OCI-LY3 (cell line): ENCODE data around the gene THRB.
A peak's percentile ranks its signal among the peaks of the same experiment; 100 is the strongest.

ENCODE experiments used
- H2AFZ ChIP-seq: fragments of 200-600, 300-600 bp; shearing (Covaris generic); 2 replicates; pipeline ENCODE4 v1.6.0; 2014; ENCODE audit warnings: antibody characterized with exemption, low read depth, low read length
- H3K27ac ChIP-seq: fragments of 200-600, 300-600 bp; sonication (generic); 2 replicates; pipeline ENCODE4 v1.5.1; 2014; ENCODE audit warnings: mild to moderate bottlenecking, low read length, moderate library complexity, mixed read lengths
- H3K27me3 ChIP-seq: fragments of 200-600, 300-600 bp; sonication (generic); 2 replicates; pipeline ENCODE4 v1.6.1; 2014; ENCODE audit warnings: low read depth, low read length, mixed read lengths
- H3K36me3 ChIP-seq: fragments of 200-600, 300-600 bp; sonication (generic); replicated peaks from 2 replicates; pipeline ENCODE3; 2014; ENCODE audit warnings: low read depth, low read length, mixed read lengths
- H3K4me1 ChIP-seq: fragments of 300-600, 200-600 bp; sonication (generic); 2 replicates; pipeline ENCODE4 v1.6.1; 2014; ENCODE audit warnings: low read length, mixed read lengths
- H3K4me2 ChIP-seq: fragments of 200-600, 300-600 bp; sonication (generic); 2 replicates; pipeline ENCODE4 v1.6.1; 2014; ENCODE audit warnings: low read length, mixed read lengths
- H3K4me3 ChIP-seq: fragments of 300-600, 200-600 bp; sonication (generic); 2 replicates; pipeline ENCODE4 v1.5.1; 2014; ENCODE audit warnings: antibody characterized with exemption, mild to moderate bottlenecking, low read length, moderate library complexity
- H3K79me2 ChIP-seq: fragments of 300-600, 200-600 bp; shearing (Covaris generic); 2 replicates; pipeline ENCODE4 v1.6.1; 2014; ENCODE audit warnings: mild to moderate bottlenecking, low read length, mixed read lengths
- H3K9ac ChIP-seq: fragments of 300-600, 200-600 bp; shearing (Covaris generic); 2 replicates; pipeline ENCODE4 v1.6.0; 2014; ENCODE audit warnings: mild to moderate bottlenecking, low read length, moderate library complexity
- H3K9me3 ChIP-seq: fragments of 200-600, 300-600 bp; shearing (Covaris generic); 2 replicates; pipeline ENCODE4 v1.6.1; 2014; ENCODE audit warnings: low read length, mixed read lengths; ENCODE audit not compliant: insufficient read depth
- H4K20me1 ChIP-seq: fragments of 200-600, 300-600 bp; sonication (generic); 2 replicates; pipeline ENCODE4 v1.6.1; 2016; ENCODE audit warnings: low read length, mixed read lengths; ENCODE audit not compliant: insufficient read depth
- CTCF ChIP-seq: fragments of 200-600, 300-600 bp; sonication (generic); IDR thresholded peaks from 2 replicates; pipeline ENCODE4 v1.5.1; 2014; ENCODE audit warnings: antibody characterized with exemption, low read length, low read depth
- EZH2phosphoT487 ChIP-seq: fragments of 200-600 bp; shearing (Covaris generic); IDR thresholded peaks from 2 replicates; pipeline ENCODE4 v1.6.1; 2018; ENCODE audit warnings: antibody characterized with exemption, mixed run types, low read depth

Gene THRB

GRCh38 chr3:24496529-24497482, 2.2 kb upstream of the THRB start:
- no peaks in the 10 kb centered on the region for H3K36me3 ChIP-seq
- H3K4me1 ChIP-seq, result peaks cover 37% of the 10 kb centered on the region
- no peaks in the 10 kb centered on the region for H3K9me3 ChIP-seq
- TF ChIP-seq EZH2phosphoT487 (no peak), CTCF (peak; percentile 17; the same call in 1 of the 2 replicates)
- peaks cover 48% of the 10 kb centered on the region for H3K27me3 ChIP-seq
- H2AFZ ChIP-seq, result no peak overlapping the region
- no peaks in the 10 kb centered on the region for H3K79me2 ChIP-seq
- H3K27ac ChIP-seq, result no peak overlapping the region
- H3K4me2 ChIP-seq, result no peak overlapping the region
- H4K20me1 ChIP-seq, result peaks cover 16% of the 10 kb centered on the region; the same call in 1 of the 2 replicates
- H3K9ac ChIP-seq, result no peak overlapping the region
- no peak overlapping the region for H3K4me3 ChIP-seq

DNA sequence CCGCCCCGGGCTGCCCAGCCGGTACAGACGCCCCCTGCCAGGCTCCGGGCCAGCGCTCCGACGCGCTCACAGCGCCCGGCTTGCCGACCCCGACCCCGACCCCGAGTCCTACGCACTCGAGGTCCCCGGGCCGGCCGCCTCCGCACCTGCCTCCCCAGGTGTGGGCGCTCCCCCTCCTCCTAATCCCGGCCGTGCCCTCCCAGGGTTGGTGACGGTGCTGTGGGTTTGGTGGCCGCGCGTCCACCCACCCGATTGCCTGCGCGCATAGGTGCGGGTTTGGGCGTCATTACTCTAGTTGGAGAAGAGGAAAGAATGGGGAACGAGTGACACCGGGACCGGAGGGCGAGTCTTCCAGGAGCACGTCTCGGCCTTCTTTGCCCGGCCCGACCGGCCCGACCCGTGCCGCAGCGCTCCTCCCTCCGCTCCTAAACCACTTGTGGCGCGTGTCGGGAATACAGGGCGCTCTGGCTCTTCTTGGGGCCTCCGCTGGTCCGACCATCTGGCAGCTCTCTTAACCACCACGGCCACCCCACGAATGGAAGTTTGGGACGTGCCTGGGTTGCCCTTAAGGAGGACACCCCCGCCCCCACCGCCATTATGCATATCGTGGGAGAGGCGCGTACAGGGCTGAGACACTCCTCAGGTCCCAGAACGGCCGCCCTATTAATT, 810 bp upstream of the THRB start:
- Histone ChIP-seq H4K20me1 (peaks cover 14% of the 10 kb centered on the region; the same call in 1 of the 2 replicates), H2AFZ (no peak overlapping the region), H3K9ac (no peak overlapping the region), H3K27ac (no peak overlapping the region), H3K79me2 (no peaks in the 10 kb centered on the region), H3K4me2 (no peak overlapping the region), H3K36me3 (no peaks in the 10 kb centered on the region), H3K27me3 (peaks cover 56% of the 10 kb centered on the region), H3K9me3 (no peaks in the 10 kb centered on the region), H3K4me3 (no peak overlapping the region), H3K4me1 (peaks cover 24% of the 10 kb centered on the region)
- TF ChIP-seq CTCF, result no peak
- no peak for TF ChIP-seq EZH2phosphoT487

DNA sequence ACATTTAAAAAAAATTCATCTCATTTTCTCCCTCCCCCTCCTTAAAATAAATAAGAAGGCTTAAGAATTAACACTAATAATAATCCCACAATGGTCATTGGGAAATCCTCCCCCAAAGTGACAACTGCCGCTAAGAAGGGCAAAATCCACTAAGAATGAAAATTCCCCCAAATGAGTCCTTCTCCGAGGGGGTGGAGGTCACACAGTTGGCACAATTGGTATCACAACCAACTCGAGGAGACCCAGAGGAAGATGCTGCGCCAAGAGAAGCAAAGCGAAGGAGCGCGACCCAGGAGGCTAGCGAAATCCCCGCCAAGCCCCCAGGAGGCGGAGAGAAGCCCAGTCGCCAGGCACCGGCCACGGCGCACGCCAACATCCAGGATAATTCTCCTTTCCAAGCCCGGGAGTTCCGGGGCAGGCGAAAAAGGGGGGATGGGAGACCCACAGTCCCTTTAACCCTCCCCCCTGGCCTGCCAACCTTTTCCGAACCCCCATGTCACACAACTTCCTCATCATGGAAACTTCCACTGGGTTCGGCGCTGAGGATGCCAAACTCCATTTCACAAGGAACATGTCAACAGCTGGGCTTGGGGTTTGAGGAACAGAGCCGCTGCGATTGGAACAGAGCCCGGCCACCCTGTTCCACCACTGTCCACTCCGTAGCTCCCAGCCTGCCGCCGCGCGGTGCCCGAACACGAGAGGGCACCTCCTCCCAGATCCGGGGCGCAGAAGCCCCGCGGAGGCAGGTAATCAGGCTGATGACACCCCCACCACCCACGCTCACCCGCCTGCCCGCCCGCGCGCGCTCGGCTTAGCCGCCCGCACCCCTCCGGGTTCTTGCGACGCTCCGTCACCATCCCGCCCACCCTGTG, 668 bp downstream of the THRB start:
- no peaks in the 10 kb centered on the region for H3K9me3 ChIP-seq
- H2AFZ ChIP-seq, result no peak overlapping the region
- no peaks in the 10 kb centered on the region for H3K36me3 ChIP-seq
- peaks cover 18% of the 10 kb centered on the region for H3K4me1 ChIP-seq
- peak overlapping the region; percentile 47 for H3K4me2 ChIP-seq
- no peak overlapping the region for H3K27ac ChIP-seq
- TF ChIP-seq CTCF (no peak), EZH2phosphoT487 (no peak)
- no peaks in the 10 kb centered on the region for H3K79me2 ChIP-seq
- H3K4me3 ChIP-seq, result no peak overlapping the region
- H4K20me1 ChIP-seq, result peaks cover 8% of the 10 kb centered on the region; the same call in 1 of the 2 replicates
- peaks cover 54% of the 10 kb centered on the region for H3K27me3 ChIP-seq
- H3K9ac ChIP-seq, result no peak overlapping the region
